HG02678 (cell line): Measurements from ENCODE around the gene VPREB3.
A peak's percentile ranks its signal among the peaks of the same experiment; 100 is the strongest.
"Not testable (repeated sequence)": the region's sequence is repeated elsewhere in the genome, so short reads cannot be mapped to it uniquely, and the experiment has no call there.

ENCODE experiments used
- ATAC-seq: cut with Tn5 transposase; IDR thresholded peaks from one replicate; pipeline ENCODE4 v1.9.1; 2021; ENCODE audit warnings: mild to moderate bottlenecking, moderate library complexity; ENCODE audit not compliant: unreplicated experiment

The VPREB3 gene

DNA sequence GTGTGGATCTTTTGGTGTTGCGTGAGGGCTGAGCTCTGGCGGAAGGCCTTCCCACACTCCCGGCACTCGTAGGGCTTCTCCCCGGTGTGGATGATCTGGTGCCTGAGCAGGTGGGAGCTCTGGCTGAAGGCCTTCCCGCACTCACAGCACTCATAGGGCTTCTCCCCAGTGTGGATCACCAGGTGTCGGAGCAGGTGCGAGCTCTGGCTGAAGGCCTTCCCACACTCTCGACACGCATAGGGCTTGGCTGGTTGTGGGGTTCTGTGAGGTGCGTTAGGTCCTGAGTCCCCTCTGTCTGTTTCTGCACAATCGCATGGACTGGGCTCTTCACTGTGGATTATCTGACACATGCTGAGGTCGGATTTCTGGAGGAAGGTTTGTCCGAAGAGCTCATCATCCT lies 9.7 kb downstream of the VPREB3 start:
- ATAC-seq, result no peak

DNA sequence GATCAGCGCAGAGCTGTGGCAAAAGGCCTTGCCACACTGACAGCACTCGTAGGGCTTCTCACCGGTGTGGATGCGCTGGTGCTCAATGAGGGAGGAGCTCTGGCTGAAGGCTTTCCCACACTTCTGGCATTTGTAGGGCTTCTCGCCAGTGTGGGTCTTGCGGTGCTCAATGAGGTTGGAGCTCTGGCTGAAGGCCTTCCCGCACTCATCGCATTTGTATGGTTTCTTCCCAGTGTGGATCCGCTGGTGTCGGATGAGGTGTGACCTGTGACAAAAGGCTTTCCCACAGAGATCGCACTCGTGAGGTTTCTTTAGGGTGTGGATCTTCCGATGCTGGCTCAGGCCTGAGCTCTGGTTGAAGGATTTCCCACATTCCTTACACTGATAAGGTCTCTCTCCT lies 10.2 kb downstream of the VPREB3 start:
- no peak for ATAC-seq

DNA sequence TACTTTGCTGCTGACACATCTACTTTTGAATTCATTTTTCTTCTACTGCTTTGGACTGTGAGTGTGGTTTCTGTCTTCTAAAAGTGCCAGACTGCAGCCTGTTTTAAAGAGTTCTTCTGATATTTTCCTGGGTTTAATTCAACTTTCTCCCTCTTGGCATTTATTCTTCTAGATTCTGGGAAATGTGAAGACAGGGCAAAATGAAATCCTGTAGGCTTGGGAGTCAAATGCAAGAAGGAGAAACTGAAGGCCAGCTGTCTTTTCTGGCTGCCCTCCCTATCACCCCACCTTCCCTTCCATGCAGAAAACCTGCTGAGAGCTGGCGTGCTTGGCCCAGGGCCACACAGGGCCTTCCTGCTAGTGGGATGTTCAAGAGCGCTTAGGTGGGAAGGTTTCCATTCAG lies 10.9 kb downstream of the VPREB3 start:
- ATAC-seq, result no peak

DNA sequence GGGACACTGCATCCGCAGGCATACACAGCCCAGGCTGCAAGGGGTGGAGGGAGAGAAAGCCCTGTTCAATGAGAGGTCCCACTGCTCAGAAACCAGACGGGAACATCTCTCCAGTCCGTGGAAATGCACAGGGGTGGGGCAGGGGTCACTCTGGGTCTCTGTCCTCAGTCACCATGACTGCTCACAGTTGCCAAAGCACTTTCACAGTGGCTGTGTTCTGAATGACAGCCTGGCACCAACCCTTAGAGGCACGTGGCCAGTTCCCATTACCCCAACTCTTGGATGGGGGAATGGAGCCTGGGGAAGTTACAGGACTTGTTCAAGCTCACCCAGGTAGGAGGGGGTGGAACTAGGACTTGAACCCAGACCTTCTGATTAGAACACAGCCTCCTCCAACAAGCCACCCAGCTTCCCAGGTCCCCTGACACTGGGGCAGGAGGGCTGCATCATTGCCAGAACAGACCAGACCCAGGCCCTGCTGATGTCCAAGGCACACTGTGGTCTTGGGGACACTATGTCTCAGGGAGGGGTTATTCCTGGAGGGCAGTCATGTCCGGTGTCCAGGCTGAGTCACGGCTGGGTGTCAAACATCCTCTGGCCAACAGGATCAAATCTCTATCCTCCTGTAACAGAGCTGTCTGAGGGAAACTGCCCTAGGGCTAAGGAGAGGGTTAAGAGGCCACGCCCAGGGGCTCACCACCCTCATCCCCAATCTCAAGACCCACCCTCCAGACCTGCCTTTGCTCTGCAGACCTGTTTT lies 11.5 kb downstream of the VPREB3 start:
- ATAC-seq, result no peak

DNA sequence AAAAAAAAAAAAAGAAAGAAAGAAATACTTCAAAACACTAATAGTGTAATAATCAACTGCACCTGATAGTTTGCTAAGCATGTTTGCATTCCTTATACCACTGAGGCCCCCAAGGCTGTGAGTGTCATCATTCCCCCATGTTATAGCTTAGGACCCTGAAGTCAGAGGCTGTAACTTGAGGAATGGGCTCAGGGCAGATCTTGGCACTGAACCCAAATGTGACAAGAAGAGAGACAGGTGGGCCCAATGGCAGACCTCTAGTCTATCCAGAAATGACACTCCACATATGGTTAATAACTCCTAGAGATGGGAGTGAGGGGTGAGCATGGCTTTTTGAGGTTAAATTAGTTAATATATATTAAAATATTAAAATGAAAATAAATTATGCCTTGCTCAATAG lies 16.5 kb downstream of the VPREB3 start:
- ATAC-seq, result no peak

DNA sequence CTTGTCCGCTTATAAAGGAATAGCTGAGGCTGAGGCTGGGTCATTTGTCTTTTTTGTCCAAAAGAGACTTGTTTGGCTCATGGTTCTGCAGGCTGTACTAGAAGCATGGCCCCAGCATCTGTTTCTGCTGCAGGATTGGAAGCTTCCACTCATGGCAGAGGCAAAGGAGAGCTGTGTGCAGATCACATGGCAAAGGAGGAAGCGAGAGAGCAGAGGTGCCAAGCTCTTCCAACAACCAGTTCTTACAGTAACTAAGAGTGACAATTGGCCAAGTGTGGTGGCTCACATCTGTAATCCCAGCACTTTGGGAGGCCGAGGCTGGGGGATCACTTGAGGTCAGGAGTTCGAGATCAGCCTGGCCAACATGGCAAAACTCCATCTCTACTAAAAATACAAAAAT lies 26.1 kb downstream of the VPREB3 start:
- not testable (repeated sequence) for ATAC-seq

DNA sequence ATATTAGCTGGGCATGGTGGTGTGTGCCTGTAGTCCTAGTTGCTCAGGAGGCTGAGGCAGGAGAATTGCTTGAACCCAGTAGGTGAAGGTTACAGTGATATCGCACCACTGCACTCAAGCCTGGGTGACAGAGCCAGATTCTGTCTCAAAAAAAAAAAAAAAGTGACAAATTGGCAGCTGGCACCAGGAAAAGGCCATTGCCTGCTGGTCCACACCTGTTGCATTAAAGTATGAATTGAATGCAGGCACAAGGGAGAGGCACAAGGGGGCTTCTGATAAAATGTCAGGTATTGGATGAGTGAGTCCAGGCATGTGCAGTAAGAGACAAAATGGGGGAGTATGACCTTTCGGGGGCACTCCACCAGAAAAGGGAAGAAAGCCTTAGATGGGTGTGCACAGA lies 31.5 kb downstream of the VPREB3 start:
- ATAC-seq, result no peak

DNA sequence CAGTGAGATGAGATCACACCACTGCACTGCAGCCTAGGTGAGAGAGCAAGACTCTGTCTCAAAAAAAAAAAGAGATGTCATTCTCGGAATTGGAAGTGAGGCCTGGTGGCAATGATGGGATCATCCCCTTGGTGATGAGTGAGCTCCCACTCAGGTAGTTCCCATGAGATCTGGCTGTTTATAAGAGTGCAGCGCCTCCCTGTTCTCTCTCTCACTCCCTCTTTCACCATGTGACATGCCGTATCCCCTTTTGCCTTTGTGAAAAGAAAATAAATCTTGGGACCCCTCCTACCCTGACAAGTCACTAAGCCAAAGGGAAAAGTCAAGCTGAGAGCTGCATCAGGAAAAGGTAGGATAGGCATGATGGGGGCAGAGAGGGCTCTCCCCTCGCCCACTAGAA lies 32.1 kb downstream of the VPREB3 start:
- no peak for ATAC-seq

DNA sequence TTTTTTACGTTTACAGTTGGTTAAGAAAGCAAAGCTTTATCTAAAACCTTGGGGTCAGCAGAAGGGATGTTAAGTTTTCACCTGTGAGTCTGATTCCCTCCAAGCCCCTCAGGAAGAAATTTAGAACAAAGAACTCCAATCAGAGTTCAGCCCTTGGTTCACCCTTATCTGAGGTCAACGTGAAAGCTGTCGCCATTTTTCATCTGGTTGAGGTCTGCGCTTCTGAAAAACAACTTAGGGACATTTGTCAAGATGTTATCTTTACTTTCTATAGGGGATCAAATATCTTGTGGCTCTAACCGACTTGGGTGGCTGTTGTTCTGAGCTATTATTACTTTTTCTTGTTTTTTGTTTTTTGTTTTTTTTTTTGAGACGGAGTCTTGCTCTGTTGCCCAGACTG lies 33.4 kb downstream of the VPREB3 start:
- no peak for ATAC-seq

DNA sequence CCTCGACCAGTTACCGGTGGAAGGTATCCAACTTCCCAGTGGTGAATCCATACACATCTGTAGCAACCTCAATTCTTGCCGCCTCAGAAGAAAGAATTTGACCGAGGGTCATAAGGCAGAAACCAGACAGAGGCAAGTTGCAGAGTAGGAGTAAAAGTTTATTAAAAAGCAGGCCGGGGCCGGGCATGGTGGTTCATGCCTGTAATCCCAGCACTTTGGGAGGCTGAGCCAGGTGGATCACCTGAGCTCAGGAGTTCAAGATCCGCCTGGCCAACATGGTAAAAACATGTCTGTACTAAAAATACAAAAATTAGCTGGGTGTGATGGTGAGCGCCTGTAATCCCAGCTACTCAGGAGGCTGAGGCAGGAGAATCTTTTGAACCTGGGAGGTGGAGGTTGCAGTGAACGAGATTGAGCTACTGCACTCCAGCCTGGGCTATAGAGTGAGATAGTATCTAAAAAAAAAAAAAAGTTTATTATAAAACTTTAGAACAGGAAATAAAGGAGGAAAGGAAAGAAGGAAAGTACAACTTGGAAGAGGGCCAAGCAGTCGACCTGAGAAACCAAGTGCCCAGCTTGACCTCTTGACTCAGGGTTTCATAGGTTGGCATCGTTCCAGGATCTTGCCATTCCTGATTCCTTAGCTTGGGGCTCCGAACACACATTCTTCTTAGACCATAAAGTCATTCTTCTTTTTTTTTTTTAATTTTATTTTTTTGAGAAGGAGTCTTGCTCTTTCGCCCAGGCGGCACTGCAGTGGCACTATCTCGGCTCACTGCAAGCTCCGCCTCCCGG lies 35.7 kb downstream of the VPREB3 start:
- ATAC-seq, result no peak

DNA sequence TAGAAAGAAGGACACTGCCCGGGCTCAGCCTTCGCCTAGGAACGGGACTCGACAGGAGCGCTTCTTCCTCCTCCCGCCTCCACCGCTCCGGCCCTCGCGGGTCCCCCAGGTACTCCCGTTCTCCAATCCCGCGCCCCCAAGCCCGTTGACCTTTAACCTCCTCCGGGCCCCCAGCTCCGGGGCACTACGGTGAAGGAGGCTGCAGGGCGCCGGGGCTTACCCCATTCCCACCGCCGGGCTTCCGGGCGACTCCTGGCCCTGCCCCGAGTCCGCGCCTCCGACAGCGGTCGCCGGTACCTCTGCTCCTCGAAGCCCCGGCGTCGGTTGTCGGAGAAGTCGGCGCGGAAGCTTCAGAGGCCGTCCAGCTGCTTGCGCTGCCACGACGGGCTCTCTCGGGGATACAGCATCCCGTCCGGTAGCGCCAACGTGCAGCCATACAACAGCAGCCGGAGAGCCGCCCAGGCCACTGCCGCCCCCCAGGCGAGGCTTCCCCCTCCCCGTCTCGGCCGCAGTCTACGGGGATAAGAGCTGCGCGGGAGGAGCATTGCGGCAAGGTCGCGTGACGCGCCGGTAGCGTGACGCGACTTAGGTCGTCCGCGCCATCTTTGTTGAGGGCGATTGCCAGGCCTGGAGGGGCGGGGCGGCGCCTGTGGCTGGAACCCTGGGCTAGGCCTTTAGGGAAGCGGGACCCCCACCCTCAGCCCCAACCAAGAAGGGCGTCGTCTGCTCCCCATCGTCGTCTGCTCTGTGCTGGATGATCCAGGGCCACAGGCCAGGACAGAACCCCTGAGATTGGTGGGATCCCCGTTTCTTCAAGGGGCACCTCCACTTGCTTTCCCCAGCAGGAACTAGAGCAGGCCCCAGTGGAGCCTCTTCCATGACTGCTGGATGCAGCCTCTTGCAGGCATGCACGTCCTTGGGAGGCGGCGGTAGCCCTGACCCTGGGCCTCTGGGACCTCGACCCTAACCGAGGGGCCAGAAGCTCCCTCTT lies 37.1 kb downstream of the VPREB3 start:
- peak; percentile 91 for ATAC-seq

DNA sequence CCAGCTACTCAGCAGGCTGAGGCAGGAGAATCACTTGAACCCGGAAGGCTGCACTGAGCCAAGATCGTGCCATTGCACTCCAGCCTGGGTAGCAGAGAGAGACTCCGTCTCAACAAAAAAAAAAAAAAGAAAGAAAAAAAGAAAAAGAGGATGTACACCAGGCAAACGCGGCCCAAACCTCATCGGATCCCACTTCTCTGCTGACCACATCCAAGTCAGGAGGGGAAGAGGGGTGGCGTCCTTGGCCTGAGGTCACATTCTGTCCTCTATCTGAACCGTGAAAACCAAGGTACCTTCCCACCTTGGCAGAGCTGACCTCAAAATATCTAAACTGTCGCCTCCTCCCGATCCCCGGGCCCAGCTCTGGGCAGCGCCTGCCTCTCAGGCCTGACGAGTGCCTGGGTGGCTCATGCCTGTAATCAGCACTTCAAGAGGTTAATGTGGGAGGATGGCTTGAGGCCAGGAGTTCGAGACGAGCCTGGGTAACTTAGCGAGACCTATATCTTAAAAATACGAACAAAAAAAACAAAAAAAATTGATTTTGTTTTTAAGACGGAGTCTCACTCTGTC lies 38.3 kb downstream of the VPREB3 start:
- no peak for ATAC-seq

DNA sequence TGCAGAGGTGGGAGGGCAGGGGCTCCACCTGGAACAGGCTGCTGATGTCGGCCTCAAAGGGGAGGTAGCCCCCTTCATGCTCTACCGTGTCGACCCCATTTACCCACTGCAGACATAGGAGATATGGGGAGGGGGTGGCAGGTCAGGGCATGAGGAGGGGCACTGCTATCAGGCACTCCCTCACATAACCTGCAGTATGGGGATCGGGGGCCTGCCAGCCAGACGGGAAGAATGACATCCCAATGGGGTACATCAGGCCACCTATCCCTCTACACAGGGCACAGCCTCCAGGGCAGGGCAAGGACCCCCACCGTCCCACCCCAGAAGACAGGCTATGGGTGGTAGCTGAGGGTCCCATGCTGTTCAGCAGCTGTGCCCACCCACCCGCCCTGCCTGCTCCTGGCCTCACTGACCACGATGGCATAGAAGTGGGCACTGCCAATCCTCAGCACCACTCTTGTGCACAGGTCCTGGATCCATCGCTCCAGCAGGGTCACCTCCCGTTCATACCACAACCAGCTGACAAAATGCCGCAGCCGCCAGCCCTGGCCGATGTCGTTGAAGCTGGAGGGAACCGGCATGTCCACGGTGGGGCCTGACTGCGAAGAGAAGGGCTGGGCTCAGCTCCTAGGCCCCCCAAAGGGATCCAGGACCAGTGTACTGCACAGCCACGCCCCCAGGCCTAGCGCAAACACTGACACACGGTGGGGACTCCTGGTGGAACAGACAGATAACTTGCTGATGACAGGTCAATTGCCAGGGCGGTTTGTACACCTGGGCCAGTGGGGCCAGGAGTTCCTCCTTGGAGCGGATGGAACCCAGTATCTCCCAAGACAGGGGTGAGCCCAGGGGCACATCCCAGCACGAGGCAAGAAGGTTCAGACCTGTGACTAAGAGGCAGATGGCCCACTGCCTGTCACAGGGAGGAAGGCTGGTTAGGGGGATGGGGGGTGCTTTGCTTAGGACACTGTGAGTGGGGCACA lies 39.3 kb downstream of the VPREB3 start:
- ATAC-seq, result no peak

DNA sequence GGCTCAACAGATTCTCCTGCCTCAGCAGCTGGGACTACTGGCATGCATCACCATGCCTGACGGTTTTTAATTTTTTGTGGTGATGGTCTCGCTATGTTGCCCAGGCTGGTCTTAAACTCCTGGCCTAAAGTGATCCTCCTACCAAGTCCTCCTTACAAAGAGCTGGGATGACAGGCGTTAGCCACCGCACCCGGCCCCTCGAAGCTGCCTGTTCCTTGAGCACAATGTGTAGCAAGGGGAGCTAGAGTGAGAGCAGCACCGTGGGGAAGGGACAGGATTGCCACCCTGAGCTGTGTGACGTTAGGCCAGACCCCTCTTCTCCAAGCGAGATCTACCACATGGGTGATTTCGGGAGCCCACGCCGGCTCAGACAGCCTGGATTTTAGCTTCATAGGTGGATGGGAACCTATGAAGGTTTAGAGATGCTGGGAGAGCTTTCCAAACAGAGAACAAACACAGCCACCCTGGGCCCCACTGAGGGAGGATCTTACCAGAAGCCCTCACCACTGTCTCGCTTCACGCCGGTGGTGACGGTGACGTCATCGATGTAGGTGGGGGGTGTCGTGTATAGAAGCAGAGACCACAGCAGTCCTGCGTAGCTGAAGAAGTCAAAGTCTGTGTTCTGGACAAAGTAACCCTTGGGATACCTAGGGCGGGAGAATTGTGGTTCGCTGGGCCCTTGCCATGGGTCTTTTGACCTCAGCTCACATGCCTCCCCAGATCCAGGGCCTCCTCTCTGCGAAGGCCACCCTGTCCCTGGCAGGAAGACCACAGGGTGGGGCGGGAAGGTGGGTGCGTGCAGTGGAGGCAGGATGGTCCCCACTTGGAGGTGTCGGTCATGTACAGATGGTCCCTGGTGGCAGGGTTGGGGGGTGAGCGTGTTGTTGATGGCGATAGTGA lies 40.3 kb downstream of the VPREB3 start:
- ATAC-seq, result no peak

DNA sequence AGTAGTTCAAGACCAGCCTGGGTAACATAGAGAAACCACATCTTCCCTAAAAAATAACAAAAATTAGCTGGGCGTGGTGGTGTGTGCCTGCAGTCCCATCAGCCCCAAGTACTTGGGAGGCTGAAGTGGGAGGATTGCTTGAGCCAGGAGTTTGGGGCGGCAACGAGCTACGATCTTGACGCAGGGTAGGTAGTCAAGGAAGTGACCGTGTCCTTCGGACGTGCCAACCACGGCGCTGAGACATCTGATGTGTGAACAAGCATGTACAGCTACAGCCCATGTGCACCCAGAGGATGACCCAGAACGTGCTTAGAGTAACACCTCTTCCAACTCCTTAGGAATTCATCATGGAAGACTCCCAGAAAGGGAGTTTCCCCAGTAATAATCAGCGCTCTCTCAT lies 42.0 kb downstream of the VPREB3 start:
- no peak for ATAC-seq

DNA sequence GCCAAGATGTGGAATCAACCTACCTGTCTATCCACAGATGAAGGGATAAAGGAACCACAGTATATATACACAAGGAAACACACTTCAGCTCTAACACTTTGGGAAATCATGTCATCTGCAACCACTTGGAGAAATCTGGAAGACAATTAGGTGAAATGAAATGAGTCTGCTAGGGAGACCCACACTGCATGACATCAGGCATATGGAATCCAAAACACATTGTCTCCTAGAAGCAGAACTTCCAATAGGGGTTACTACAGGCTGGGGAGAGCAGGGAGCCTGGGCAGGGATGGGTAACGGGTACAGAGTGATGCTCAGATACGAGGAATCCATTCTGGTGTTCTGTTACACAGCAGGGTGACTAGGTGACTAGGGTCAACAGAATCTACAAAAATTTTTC lies 45.1 kb downstream of the VPREB3 start:
- ATAC-seq, result no peak

DNA sequence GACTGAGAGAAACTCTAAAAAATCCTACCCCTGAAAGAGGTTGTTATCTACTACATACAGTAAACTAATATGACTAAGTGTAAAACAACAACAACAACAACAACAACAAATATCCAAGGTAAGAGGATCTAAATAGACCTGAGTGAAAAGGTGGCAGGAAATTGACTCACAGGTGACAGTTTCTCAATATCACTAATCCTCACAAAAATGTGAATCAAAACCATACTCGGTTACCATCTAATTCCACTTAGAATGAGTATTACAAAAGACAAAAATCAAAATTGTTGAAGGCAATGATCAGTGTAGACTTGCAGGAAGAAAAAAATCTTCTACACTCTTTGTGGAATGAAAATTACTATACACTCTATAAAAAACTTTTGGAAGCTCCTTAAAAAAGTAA lies 46.0 kb downstream of the VPREB3 start:
- ATAC-seq, result no peak

DNA sequence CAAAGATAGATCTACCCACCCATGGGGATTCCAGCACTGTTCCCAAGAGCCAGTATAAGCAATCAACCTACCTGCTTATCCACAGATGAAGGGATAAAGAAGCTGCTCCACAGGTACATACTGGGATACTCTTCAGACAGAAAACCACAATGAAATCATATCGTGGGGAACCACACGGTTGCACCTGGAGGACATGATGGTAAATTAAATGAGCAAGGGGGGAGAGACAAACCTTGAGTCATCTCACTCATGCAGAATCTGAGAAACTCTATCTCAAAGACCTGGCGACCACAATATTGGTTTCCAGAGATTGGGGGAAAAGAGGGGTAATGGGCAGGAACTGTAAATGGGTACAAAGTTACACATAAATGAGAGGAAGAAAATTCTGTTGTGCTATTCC lies 48.9 kb downstream of the VPREB3 start:
- no peak for ATAC-seq

DNA sequence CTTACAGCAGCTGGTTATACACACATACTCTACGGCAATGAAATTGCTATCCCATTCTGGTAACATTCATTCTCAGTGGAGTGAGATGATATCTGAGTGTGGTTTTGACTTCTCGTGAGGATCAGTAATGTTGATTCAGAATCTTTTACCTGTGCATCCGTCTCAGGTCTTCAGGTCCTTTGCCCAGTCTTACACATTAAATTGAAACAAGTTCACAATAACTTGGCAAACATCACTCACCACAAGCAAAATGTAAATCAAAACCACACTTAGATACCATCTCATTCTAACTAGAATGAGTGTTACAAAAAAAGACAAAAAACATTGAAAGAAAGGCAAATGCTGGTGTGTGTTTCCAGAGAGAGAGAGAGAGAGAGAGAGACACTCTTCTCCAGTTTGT lies 49.4 kb downstream of the VPREB3 start:
- ATAC-seq, result no peak
